ENCODE results near the gene CEP192.
"Not testable (repeated sequence)": the region's sequence is repeated elsewhere in the genome, so short reads cannot be mapped to it uniquely, and the experiment has no call there.

The CEP192 gene

DNA sequence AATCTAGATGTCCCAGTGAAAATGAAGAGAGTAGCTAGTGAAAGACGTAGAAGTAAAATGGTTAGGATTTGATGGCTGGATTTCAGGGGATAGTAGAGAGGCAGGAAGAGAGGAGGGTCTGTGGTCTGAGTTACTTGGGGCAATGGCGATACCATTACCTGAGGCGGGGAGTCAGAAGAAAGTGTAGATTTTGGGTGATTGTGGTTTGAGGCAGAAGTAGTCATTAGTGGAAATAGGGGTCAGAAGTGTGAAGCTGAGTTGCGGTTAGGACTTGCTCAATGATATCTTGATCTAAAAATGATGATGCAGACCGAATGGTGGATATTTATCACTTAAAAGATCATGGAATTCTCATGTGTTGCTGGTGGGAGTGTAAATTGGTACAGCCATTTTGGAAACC is 41.0 kb downstream of the CEP192 start:
- DNase-seq, result no peak

GRCh38 chr18:13035249-13035914 is 44.2 kb downstream of the CEP192 start:
- no peak for DNase-seq

DNA sequence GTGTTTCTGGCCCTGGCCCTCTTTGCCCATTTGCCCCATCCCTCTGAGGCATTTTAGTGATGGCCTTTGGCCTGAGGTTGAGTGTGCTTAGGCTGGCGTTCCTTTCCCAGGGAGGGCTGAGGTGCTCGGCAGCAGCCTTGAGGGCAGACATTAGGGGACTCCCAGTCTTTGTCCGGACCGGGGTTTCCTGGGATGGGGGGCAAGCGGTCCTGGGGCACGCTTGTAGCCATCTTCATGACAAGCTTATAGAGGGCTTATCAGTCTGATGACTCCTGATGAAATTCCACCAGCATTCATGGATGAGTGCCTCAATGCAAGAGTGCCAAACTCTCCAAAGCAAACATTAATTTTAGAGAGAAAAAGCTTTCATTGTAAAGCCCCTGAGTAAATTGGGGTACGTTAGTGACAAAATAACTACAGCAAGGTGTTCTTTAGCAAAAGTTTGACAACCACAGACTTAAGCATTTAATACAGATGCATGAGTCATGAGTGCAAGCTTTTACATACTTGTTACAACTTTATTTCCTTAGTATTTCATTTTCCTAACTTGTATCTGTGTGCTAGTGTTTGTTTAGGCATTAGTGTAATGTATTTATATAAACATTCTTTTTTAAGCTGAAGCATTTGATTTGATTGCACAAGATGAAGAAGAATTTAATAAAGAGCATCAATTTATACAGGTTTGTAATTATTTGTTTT is 45.6 kb downstream of the CEP192 start:
- no peak for DNase-seq

DNA sequence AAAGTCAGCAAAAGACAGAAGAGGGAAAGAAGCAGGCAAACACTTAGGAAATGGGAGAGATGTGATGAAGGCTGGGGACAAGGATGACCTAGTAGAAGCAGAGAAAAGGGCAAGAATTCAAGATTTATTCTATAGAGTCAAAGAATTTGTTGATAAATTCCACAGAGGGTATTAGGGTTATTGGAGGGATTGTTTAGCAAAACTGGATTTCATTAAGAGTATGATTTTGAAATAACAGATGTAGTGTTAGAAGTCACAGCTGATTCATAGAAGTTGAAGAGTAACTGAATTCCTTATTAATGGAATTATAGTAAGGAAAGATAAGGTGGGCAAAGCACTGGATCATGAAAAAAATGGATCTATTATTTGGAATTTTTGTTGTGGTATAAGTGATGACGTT is 48.6 kb downstream of the CEP192 start:
- no peak for DNase-seq

GRCh38 chr18:13043066-13043465 is 51.9 kb downstream of the CEP192 start:
- no peak for DNase-seq

DNA sequence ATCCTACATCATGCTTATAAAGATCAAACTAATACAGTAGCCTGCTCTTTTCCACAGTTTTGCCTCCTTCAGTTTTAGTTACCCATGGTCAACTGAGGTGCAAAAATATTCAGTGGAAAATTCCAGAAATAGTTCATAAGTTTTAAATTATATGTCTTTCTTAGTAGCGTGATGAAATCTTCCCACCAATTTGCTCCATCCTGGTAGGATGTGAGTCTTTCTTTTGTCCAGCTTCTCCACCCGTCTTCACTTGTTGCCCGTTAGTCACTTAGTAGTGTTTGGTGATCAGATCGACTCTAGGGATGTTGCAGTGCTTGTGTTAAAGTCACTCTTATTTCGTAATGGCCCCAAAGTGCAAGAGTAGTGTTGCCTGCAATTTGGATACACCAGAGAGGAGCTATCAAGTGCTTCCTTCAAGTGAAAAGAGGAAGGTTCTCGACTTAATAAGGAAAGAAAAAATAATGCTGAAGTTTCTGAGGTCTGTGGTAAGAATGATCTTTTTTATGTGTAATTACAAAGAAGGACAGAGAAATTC is 57.0 kb downstream of the CEP192 start:
- no peak for DNase-seq

DNA sequence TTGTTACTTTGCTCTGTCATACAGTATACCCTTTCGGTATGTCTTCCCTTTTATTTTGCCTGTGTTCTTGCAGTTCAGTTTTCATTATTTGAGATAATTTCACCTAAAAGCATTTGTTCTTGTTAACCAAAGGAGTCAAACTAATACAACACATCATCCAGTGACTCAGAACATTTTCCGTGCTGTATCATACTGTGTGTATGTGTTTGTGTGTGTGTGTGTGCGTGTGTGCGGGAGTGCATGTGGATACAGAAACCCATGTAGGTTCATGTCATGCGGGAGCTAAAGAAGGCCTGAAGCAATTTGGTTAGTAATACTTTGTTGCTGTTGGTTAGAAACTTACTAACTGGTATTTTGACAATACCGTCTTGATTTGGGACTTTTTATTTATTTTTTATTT is 60.0 kb downstream of the CEP192 start:
- DNase-seq, result no peak

DNA sequence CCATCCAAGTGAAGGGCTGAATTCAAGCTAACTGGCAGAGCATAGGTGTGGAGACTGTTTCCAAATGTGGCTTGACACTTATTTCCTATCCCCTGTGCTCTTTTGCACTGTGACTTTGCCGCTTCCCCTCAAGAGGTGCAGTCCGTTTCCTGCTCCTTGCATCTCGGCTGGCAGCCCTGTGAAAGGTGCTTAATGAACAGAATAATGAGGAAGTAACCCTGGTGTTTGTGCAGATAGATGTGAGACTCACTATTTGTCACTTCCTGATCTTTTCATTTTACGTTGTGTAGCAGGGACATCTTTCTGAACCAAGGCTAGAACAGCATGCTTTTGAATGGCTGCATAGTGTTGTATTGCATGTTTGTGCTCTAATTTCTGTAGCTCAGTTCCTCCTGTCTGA is 60.8 kb downstream of the CEP192 start:
- no peak for DNase-seq

DNA sequence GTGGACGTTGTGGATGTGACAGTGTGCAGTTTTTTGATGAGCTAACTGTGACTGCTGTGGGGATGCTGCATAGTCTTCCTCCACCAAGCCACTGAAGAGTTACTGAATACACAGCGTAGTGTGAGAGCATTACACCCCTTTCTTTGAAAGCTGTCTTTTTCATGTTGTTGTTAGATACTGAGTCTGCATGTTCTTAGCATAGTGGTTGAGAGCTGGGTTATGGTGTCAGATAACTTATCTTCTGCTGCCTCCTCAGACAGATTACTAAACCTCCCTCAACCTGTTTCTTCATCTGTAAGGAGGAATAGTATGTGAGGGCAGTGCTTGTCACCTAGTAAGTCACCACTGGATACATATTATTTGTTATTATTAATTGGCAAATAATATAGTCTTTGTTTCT is 63.2 kb downstream of the CEP192 start:
- no peak for DNase-seq

DNA sequence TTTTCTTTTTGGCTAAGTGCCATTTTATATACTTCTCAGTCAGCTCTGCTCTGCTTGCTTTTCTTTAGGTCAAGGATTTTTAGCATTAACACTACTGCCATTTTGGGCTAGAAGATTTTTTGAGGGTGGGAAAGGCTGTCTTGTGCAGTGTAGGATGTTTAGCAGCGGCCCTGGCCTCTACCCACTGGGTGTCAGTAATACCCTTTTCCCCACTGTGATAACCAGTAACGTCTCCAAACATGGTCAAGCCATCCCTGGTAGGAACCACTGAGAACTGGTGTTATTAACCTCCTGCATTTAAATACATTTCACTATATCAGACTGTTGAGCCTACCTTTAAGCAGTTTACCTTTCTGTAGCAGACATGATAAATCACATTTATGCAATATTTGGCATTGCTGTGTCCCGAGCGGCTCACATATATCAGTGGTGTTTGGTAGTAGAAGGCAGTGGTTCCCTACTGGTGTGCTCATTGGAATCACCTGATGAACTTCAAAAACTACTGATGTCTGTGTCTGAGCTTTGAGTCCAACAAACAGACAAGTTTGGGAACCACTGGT is 70.5 kb downstream of the CEP192 start:
- no peak for DNase-seq

DNA sequence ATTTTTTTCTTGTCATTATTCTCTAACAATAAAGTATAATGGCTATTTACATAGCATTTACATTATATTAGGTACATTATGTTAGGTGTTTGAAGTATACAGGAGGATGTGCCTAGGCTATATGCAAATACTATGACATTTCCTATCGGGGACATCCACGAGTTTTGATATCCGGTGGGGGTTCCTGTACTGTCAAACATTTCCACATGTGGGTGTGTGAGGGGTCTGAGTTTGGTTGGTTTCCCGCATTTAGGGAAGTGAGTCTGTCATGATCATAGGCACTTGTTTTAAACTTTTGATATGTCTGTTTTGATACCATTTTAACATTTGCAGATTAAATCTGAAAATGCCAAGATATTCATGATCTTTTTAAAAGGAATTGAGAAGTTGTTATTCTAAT is 76.0 kb downstream of the CEP192 start:
- DNase-seq, result no peak

GRCh38 chr18:13067966-13068365 is 76.8 kb downstream of the CEP192 start:
- no peak for DNase-seq

DNA sequence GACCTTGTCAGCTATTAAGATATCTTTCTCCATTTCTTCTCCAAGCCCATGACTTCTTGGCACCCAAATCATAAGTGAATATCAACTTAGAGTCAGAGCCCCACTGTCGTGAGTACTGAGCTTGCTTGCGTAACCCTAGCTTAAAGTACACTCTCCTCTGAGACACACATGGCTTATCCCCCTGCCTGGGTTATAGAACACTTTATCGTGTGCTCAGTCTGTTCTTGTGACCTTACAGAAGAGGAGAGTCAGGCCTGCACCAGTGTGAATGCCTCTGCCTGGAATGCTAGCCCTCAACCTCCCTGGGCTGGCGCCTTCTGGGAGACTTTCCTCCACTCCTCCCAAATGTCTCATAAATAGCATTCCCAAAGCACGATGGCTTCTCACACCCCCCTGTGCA is 79.3 kb downstream of the CEP192 start:
- no peak for DNase-seq

DNA sequence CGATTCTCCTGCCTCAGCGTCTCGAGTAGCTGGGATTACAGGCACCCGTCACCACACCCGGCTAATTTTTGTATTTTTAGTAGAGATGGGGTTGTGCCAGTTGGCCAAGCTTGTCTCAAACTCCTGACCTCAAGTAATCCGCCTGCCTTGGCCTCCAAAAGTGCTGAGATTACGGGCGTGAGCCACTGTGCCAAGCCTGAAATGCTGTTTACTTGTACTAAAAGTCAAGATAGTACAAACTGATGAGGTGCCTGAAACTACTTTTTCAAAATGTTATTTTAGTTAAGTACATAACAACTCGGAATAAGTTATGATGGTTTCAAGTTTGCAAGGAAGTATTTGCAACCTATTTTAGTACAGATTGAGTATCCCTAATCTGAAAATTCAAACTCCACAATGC is 85.7 kb downstream of the CEP192 start:
- DNase-seq, result no peak

- DNase-seq, result no peak
Measured at GRCh38 chr18:13077473-13077872, 86.3 kb downstream of the CEP192 start.

DNA sequence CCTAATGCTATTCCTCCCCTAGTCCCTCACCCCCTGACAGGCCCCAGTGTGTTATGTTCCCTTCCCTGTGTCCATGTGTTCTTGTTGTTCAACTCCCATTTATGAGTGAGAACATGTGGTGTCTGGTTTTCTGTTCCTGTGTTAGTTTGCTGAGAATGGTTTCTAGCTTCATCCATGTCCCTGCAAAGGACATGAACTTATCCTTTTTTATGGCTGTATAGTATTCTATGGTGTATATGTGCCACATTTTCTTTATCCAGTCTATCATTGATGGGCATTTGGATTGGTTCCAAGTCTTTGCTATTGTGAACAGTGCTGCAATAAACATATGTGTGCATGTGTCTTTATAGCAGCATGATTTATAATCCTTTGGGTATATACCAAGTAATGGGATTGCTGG is 86.9 kb downstream of the CEP192 start:
- not testable (repeated sequence) for DNase-seq

GRCh38 chr18:13086906-13087305 is 95.7 kb downstream of the CEP192 start:
- DNase-seq, result no peak

- DNase-seq, result no peak
Measured at GRCh38 chr18:13095466-13095865, 104.3 kb downstream of the CEP192 start.

GRCh38 chr18:13096232-13096631 is 105.1 kb downstream of the CEP192 start:
- DNase-seq, result no peak

- DNase-seq, result no peak
Measured at GRCh38 chr18:13096719-13097118, 105.6 kb downstream of the CEP192 start.

GRCh38 chr18:13098104-13098503 is 106.9 kb downstream of the CEP192 start:
- DNase-seq, result not testable (repeated sequence)

- no peak for DNase-seq
Measured at GRCh38 chr18:13099113-13099512, 108.0 kb downstream of the CEP192 start.

DNA sequence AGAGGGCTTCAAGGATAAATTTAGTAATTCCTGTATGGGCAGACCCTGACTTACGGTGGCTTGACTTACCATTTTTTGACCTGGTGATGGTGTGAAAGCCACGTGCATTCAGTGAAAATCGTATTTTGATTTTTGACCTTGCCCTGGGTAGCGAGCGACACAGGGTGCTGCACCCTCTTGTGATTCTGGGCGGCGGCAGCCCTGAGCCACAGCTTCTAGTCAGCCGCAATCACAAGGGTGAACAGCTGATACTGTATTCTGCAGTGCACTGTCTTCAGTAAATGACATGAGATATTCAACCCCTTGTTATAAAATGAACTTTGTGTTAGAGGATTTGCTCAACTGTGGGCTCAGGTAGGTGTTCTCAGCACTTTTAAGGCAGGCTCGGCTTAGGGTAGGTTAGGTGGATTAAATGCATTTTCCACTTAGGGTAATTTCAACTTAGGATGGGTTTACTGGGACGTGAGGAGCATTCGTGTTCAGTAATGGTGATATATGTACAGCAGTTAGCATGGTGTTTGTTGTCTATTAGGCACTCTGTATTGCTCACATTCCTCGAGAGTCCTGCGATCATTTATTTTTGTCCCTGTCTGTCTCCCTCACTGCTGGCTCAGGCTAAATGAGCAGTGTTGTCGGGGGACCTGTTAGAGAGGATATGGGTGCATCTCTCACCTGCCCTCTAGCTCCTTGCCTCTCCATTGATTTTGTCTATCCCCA is 109.9 kb downstream of the CEP192 start:
- no peak for DNase-seq
